Panc1 (cell line): ENCODE data around the gene BCAP29. TPM values are rescaled to one million over a fixed set of nuclear protein-coding genes. Genes with fewer than 3 reads are reported as not detected.

Experiments used
- ATAC-seq: fragments of 200-7000 bp; cut with Tn5 transposase; 2 replicates; pipeline ENCODE4 v1.9.1; 2020; ENCODE audit warnings: mild to moderate bottlenecking, moderate library complexity
- BruUV-seq: library from RNA; stranded (reverse); fragments of 400-500 nt; replicated peaks from 2 replicates; lab custom pipeline; 2021; lab: Mats Ljungman, UMichigan
- CTCF ChIA-PET: fragments of 300-600 bp; sonication (Branson Sonifier 250); formaldehyde crosslinking; loops from one replicate; lab custom pipeline; 2022; ENCODE audit warnings: antibody characterized with exemption; lab: Charles Lee
- POLR2A ChIA-PET: fragments of 300-600 bp; sonication (Branson Sonifier 250); formaldehyde crosslinking; loops from one replicate; lab custom pipeline; 2022; ENCODE audit warnings: antibody characterized with exemption; lab: Charles Lee
- DNase-seq: peaks from one replicate; pipeline ENCODE4 v3.0.0-alpha.2; 2010; ENCODE audit warnings: low read depth, low spot score
- H3K27ac ChIP-seq: 2 replicates; pipeline ENCODE4 v1.5.1; 2011; ENCODE audit warnings: mild to moderate bottlenecking, low read length, inconsistent platforms
- H3K27me3 ChIP-seq: fragments of 200-500 bp; sonication (Bioruptor generic); 2 replicates; pipeline ENCODE4 v1.6.0; 2014; ENCODE audit warnings: low read length, inconsistent platforms; ENCODE audit not compliant: control insufficient read depth, insufficient read depth
- H3K36me3 ChIP-seq: fragments of 200-500 bp; sonication (Bioruptor generic); 2 replicates; pipeline ENCODE4 v1.5.1; 2014; ENCODE audit warnings: inconsistent platforms, mild to moderate bottlenecking, low read length, moderate library complexity; ENCODE audit not compliant: control insufficient read depth, insufficient read depth
- H3K4me1 ChIP-seq: 2 replicates; pipeline ENCODE4 v1.5.1; 2011; ENCODE audit warnings: inconsistent platforms, mild to moderate bottlenecking, low read length, moderate library complexity; ENCODE audit not compliant: control insufficient read depth, insufficient read depth
- H3K4me3 ChIP-seq, 2 experiments: 2 replicates each; pipeline ENCODE4 v1.5.1; 2011 to 2012; ENCODE audit warnings: low read depth in 2 of 2, low read length in 2 of 2, mild to moderate bottlenecking in 2 of 2, inconsistent platforms in 1 of 2, moderate library complexity in 1 of 2
- H3K9me3 ChIP-seq: fragments of 200-500 bp; sonication (Bioruptor generic); 2 replicates; pipeline ENCODE4 v1.5.1; 2014; ENCODE audit warnings: low read depth, mild to moderate bottlenecking, inconsistent platforms, low read length, moderate library complexity; ENCODE audit not compliant: control insufficient read depth, insufficient read depth
- CTCF ChIP-seq: fragments of 450-650 bp; IDR thresholded peaks from 2 replicates; pipeline ENCODE4 v1.5.1; 2017; ENCODE audit warnings: mild to moderate bottlenecking
- POLR2AphosphoS5 ChIP-seq: IDR thresholded peaks from 2 replicates; pipeline ENCODE4 v1.6.1; 2012; ENCODE audit warnings: mild to moderate bottlenecking, low read depth, low read length, moderate library complexity
- SIN3A ChIP-seq: IDR thresholded peaks from 2 replicates; pipeline ENCODE4 v1.6.1; 2012; ENCODE audit warnings: low read depth, mild to moderate bottlenecking, low read length, moderate library complexity, borderline replicate concordance; ENCODE audit not compliant: insufficient read depth
- TCF7L2 ChIP-seq: IDR thresholded peaks from 2 replicates; pipeline ENCODE4 v1.6.1; 2011; ENCODE audit warnings: mild to moderate bottlenecking, low read depth, low read length, inconsistent platforms
- in situ Hi-C: cut with HindIII; loops from 2 replicates; pipeline ENCODE4 v1.10.0; 2016; ENCODE audit warnings: low sequenced_read_pairs, low pct_unique_long_range_greater_than_20kb
- intact Hi-C: fragments of 100-400 bp; cut with micrococcal nuclease; formaldehyde crosslinking; loops from one replicate; pipeline ENCODE4 v1.10.0; 2022; ENCODE audit not compliant: unreplicated experiment
- total RNA-seq: library from RNA; stranded (reverse); gene quantifications from one replicate; pipeline ENCODE4 v1.2.1, GENCODE V29; 2021; ENCODE audit not compliant: unreplicated experiment
- TF ChIP-seq, protein P1 (sequence below), 2 experiments: IDR thresholded peaks; 2 replicates each; pipeline ENCODE4 v1.6.1; 2011 to 2012; ENCODE audit warnings: low read depth in 2 of 2, control low read depth in 1 of 2, low read length in 1 of 2, mild to moderate bottlenecking in 1 of 2, moderate library complexity in 1 of 2; ENCODE audit not compliant: insufficient read depth in 1 of 2

Gene BCAP29
- total RNA-seq, 1 experiment from 2014 or later, result 71.7 TPM

- ChIA-PET CTCF (interaction anchor here (0.7 kb wide), 1 partner anchor 19 kb away, joined by 4 read pairs; no protein-coding TSS in a partner anchor), POLR2A (interaction anchor here (0.5 kb wide), 1 partner anchor 119 kb away, joined by 3 read pairs; no protein-coding TSS in a partner anchor)
- Histone ChIP-seq H3K4me1 (no peaks in the 10 kb centered on the region), H3K27ac (no peak overlapping the region), H3K36me3 (no peaks in the 10 kb centered on the region), H3K27me3 (peaks cover 18% of the 10 kb centered on the region), H3K4me3 (no peak overlapping the region), H3K9me3 (no peaks in the 10 kb centered on the region)
- no peak for DNase-seq
- intact Hi-C loops, result no loop called here
- no TSS peak for BruUV-seq
- no peak for ATAC-seq
- TF ChIP-seq POLR2AphosphoS5, result no peak
- TF ChIP-seq CTCF, result no peak
- no peak for TF ChIP-seq TCF7L2
- TF ChIP-seq SIN3A, result no peak
- TF ChIP-seq, protein P1, sequence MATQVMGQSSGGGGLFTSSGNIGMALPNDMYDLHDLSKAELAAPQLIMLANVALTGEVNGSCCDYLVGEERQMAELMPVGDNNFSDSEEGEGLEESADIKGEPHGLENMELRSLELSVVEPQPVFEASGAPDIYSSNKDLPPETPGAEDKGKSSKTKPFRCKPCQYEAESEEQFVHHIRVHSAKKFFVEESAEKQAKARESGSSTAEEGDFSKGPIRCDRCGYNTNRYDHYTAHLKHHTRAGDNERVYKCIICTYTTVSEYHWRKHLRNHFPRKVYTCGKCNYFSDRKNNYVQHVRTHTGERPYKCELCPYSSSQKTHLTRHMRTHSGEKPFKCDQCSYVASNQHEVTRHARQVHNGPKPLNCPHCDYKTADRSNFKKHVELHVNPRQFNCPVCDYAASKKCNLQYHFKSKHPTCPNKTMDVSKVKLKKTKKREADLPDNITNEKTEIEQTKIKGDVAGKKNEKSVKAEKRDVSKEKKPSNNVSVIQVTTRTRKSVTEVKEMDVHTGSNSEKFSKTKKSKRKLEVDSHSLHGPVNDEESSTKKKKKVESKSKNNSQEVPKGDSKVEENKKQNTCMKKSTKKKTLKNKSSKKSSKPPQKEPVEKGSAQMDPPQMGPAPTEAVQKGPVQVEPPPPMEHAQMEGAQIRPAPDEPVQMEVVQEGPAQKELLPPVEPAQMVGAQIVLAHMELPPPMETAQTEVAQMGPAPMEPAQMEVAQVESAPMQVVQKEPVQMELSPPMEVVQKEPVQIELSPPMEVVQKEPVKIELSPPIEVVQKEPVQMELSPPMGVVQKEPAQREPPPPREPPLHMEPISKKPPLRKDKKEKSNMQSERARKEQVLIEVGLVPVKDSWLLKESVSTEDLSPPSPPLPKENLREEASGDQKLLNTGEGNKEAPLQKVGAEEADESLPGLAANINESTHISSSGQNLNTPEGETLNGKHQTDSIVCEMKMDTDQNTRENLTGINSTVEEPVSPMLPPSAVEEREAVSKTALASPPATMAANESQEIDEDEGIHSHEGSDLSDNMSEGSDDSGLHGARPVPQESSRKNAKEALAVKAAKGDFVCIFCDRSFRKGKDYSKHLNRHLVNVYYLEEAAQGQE (IDR thresholded peaks at IDR 0.05; ENCODE audit: insufficient read depth in 1 of 2, low read depth in 2 of 2, low read length in 1 of 2), result no peak
- in situ Hi-C loops, result no loop called here
Measured at GRCh38 chr7:107644309-107644974, 64.4 kb downstream of the BCAP29 start.

- intact Hi-C loops, result no loop called here
- no peak for DNase-seq
- H3K4me3 ChIP-seq, result no peak overlapping the region
- H3K27me3 ChIP-seq, result peaks cover 2% of the 10 kb centered on the region; the same call in 1 of the 2 replicates
- POLR2A ChIA-PET, result no interaction called here
- no TSS peak for BruUV-seq
- no peak for ATAC-seq
- H3K4me1 ChIP-seq, result no peaks in the 10 kb centered on the region
- H3K36me3 ChIP-seq, result no peaks in the 10 kb centered on the region
- H3K27ac ChIP-seq, result no peak overlapping the region
- no peaks in the 10 kb centered on the region for H3K9me3 ChIP-seq
- TF ChIP-seq TCF7L2 (no peak), POLR2AphosphoS5 (no peak), CTCF (no peak), SIN3A (no peak)
- TF ChIP-seq, protein P1 (IDR thresholded peaks at IDR 0.05; ENCODE audit: insufficient read depth in 1 of 2, low read depth in 2 of 2, low read length in 1 of 2), result no peak
- in situ Hi-C loops, result no loop called here
- CTCF ChIA-PET, result no interaction called here
Measured at GRCh38 chr7:107652642-107653041, 72.6 kb downstream of the BCAP29 start.
